8988T (cell line): ENCODE data around the gene VAV2.
"Not testable (repeated sequence)": the region's sequence is repeated elsewhere in the genome, so short reads cannot be mapped to it uniquely, and the experiment has no call there.

Source experiments
- DNase-seq: peaks from one replicate; pipeline ENCODE4 v3.0.0; 2011

VAV2 gene

GRCh38 chr9:133777068-133777791, 214.9 kb downstream of the VAV2 start:
- DNase-seq = no peak

- no peak for DNase-seq
Observed at GRCh38 chr9:133775951-133776905, 215.9 kb downstream of the VAV2 start.

GRCh38 chr9:133775291-133775690, 216.8 kb downstream of the VAV2 start:
- no peak for DNase-seq

GRCh38 chr9:133774799-133775198, 217.3 kb downstream of the VAV2 start:
- no peak for DNase-seq

GRCh38 chr9:133773889-133774655, 218.1 kb downstream of the VAV2 start:
- DNase-seq = no peak

- DNase-seq = no peak
Observed at GRCh38 chr9:133772581-133772980, 219.5 kb downstream of the VAV2 start.

GRCh38 chr9:133771486-133772482, 220.3 kb downstream of the VAV2 start:
- no peak for DNase-seq

GRCh38 chr9:133770076-133770777, 221.9 kb downstream of the VAV2 start:
- no peak for DNase-seq

- DNase-seq = no peak
Observed at GRCh38 chr9:133769511-133770075, 222.5 kb downstream of the VAV2 start.

- DNase-seq = no peak
Observed at GRCh38 chr9:133768859-133769510, 223.1 kb downstream of the VAV2 start.

- no peak for DNase-seq
Observed at GRCh38 chr9:133768371-133768858, 223.7 kb downstream of the VAV2 start.

- no peak for DNase-seq
Observed at GRCh38 chr9:133767625-133768024, 224.5 kb downstream of the VAV2 start.

GRCh38 chr9:133767008-133767407, 225.1 kb downstream of the VAV2 start:
- DNase-seq = no peak

GRCh38 chr9:133766234-133766633, 225.9 kb downstream of the VAV2 start:
- not testable (repeated sequence) for DNase-seq

- no peak for DNase-seq
Observed at GRCh38 chr9:133763272-133764183, 228.6 kb downstream of the VAV2 start.

- DNase-seq = no peak
Observed at GRCh38 chr9:133762488-133763271, 229.4 kb downstream of the VAV2 start.

GRCh38 chr9:133761641-133762248, 230.4 kb downstream of the VAV2 start:
- DNase-seq = no peak
